ENCODE results near the gene SHROOM2. TPM values are rescaled to one million over a fixed set of nuclear protein-coding genes. Genes with fewer than 3 reads are reported as not detected.
"Not testable (repeated sequence)": the region's sequence is repeated elsewhere in the genome, so short reads cannot be mapped to it uniquely, and the experiment has no call there.

The SHROOM2 gene
- polyA plus RNA-seq, 1 donor = 7.0 TPM

DNA sequence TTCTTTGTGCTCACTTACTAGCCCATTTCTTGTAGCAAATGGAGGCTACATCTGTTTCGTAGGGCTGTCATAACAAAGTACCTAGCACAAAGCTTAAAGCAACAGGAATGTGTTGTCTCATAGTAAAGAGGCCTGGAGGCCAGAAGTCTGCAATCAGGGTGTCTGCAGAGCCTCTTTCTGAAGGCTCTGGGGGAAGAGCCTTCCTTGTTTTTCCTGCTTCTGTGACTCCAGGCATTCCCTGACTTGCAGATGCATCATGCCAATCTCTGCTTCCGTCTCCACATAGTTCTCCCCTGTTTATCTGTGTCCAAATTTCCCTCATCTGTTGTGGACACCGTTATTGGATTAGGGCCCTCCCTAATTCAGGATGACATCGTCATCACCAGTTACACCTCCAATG, 67.1 kb downstream of the SHROOM2 start:
- no peak overlapping the region for H3K27ac ChIP-seq (ENCODE audit: low read length)
- WGBS (ENCODE audit: insufficient coverage, low lambda C conversion rate) = no CpG with 5 or more reads among the region's 4 CpGs

DNA sequence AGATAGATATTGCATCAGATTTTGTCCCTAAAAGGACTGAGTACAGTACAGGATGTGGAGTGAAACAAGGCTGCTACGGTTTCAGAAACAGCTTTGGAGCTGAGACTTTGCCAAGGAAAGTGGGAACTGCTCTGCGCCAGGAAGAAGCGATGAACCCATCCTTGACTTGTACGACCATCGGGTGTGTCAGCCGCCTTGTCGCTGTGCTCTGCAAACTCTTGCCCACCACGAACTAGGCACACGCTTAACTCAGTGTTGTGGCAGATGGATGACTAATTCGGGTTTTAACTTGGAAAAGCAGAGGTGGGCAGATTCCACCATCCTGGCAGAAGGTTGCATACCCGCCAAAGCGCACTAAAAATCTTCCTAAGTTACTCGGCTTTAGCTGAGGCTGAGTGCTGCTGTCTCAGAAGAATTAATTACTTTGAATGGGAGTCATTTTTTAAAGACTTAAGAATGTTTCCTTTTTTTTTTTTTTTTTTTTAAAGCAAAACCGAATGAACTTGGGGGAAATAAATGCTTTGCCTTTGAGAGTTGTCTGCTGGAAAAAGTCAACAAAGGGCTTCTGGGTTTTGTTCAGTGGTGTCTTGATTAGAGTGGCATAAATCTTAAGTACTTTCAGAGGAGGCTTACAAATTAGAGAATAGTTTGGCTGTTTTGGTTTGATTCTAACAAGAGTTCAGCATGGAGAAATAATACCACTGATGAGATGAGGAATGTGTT, 69.5 kb downstream of the SHROOM2 start:
- no CpG with 5 or more reads among the region's 14 CpGs for WGBS (ENCODE audit: insufficient coverage, low lambda C conversion rate)

More for the DNA sequence above, 67.1 kb downstream of the SHROOM2 start:
- DNase-seq = no peak
- H3K36me3 ChIP-seq (ENCODE audit: control insufficient read depth, insufficient read depth, low read length) = no peaks in the 10 kb centered on the region
- H3K4me1 ChIP-seq (ENCODE audit: control insufficient read depth, insufficient read depth, low read length) = peaks cover 3% of the 10 kb centered on the region
- no peaks in the 10 kb centered on the region for H3K9me3 ChIP-seq (ENCODE audit: control insufficient read depth, low read depth, low read length)
- no peak overlapping the region for H3K4me3 ChIP-seq (ENCODE audit: low read length)
- H3K27me3 ChIP-seq (ENCODE audit: control insufficient read depth, insufficient read depth, low read length) = no peaks in the 10 kb centered on the region

DNA sequence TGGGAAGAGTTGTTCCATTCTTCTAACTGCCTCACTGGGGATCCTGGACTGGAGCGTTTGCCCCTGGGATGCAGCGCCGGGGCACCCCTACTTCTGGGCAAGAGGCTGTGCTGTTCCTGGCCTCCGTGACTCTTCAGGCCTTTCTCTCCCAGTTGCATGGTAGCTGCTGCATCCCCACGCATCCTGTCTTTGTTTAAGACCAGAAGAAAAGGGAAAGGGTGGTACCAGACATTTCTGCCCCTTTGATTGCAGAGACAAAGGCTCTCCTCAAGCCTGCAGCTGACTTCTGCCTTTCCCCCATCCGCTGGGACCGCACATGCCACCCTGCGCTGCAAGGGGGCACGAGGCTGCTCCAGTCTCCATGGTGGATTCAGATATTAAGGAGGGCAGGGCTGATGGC, 70.4 kb downstream of the SHROOM2 start:
- Histone ChIP-seq H3K4me3 (ENCODE audit: low read length) (no peak overlapping the region), H3K36me3 (ENCODE audit: control insufficient read depth, insufficient read depth, low read length) (no peaks in the 10 kb centered on the region), H3K4me1 (ENCODE audit: control insufficient read depth, insufficient read depth, low read length) (peaks cover 3% of the 10 kb centered on the region), H3K9me3 (ENCODE audit: control insufficient read depth, low read depth, low read length) (no peaks in the 10 kb centered on the region), H3K27me3 (ENCODE audit: control insufficient read depth, insufficient read depth, low read length) (no peaks in the 10 kb centered on the region), H3K27ac (ENCODE audit: low read length) (no peak overlapping the region)
- no peak for DNase-seq
- no CpG with 5 or more reads among the region's 9 CpGs for WGBS (ENCODE audit: insufficient coverage, low lambda C conversion rate)

More for the DNA sequence above, 69.5 kb downstream of the SHROOM2 start:
- Histone ChIP-seq H3K9me3 (ENCODE audit: control insufficient read depth, low read depth, low read length) (no peaks in the 10 kb centered on the region), H3K4me1 (ENCODE audit: control insufficient read depth, insufficient read depth, low read length) (peaks cover 3% of the 10 kb centered on the region), H3K27ac (ENCODE audit: low read length) (no peak overlapping the region), H3K36me3 (ENCODE audit: control insufficient read depth, insufficient read depth, low read length) (no peaks in the 10 kb centered on the region), H3K27me3 (ENCODE audit: control insufficient read depth, insufficient read depth, low read length) (no peaks in the 10 kb centered on the region), H3K4me3 (ENCODE audit: low read length) (no peak overlapping the region)
- DNase-seq = no peak

DNA sequence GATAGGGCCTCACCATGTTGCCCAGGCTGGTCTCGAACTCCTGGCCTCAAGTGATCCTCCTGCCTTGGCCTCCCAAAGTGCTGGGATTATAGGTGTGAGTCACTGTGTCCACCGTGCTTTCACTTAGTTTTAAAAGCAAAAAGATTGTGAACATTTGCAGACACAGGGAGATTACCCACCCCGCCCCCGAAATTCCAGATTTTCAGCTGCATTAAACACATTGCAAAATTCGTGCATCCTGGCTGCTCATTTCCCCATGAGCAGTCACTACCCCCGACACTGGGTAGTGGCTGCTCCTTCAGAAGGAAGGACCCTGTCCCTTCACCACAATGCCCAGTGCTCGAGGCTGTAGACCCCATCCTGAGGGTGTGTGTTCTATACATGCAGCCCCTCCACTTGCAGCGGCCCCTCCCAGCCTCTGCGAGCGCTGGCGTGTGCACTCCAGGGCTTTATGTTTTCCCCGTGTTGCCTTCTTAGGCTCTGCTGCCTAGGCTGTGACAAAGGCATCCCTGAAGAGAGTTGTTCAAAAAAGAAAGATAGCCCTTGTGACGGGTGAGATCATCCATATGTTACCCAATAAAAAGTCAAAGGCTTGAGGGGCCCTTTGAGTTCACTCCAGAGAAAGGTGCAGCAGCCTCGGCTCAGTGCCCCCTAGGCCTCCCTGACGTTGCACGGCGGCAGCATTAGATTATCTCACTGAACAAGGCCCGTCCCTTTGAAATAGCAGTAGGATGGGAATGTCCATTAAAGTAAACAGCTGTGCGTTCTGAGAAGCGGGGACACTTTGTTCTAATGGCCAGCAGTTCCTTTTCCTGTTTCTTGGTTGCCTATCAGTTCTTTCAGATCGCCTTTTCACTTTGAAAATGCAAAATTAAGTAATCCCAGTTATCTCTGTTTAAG, 71.6 kb downstream of the SHROOM2 start:
- WGBS (ENCODE audit: insufficient coverage, low lambda C conversion rate) = no CpG with 5 or more reads among the region's 21 CpGs
- peak; percentile 71 to 83 for DNase-seq
- H3K27ac ChIP-seq (ENCODE audit: low read length) = no peak overlapping the region
- H3K9me3 ChIP-seq (ENCODE audit: control insufficient read depth, low read depth, low read length) = no peaks in the 10 kb centered on the region
- no peaks in the 10 kb centered on the region for H3K36me3 ChIP-seq (ENCODE audit: control insufficient read depth, insufficient read depth, low read length)
- no peaks in the 10 kb centered on the region for H3K27me3 ChIP-seq (ENCODE audit: control insufficient read depth, insufficient read depth, low read length)
- no peak overlapping the region for H3K4me3 ChIP-seq (ENCODE audit: low read length)
- peaks cover 3% of the 10 kb centered on the region for H3K4me1 ChIP-seq (ENCODE audit: control insufficient read depth, insufficient read depth, low read length)

DNA sequence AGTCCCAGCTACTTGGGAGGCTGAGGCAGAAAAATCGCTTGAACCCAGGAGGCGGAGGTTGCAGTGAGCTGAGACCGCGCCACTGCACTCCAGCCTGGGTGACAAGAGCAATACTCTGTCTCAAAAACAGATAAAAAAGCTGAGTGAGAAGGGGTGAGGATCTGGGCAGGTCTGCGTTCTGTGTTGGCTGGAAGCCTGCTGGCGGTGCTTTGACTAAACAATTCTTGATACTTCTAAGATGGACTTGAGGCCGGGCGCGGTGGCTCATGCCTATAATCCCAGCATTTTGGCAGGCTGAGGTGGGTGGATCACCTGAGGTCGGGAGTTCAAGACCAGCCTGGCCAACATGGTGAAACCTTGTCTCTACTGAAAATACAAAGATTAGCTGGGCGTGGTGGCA, 72.5 kb downstream of the SHROOM2 start:
- not testable (repeated sequence) for H3K9me3 ChIP-seq (ENCODE audit: control insufficient read depth, low read depth, low read length); H3K4me3 ChIP-seq (ENCODE audit: low read length); H3K27me3 ChIP-seq (ENCODE audit: control insufficient read depth, insufficient read depth, low read length); H3K36me3 ChIP-seq (ENCODE audit: control insufficient read depth, insufficient read depth, low read length); H3K27ac ChIP-seq (ENCODE audit: low read length); DNase-seq; H3K4me1 ChIP-seq (ENCODE audit: control insufficient read depth, insufficient read depth, low read length)
- WGBS (ENCODE audit: insufficient coverage, low lambda C conversion rate) = no CpG with 5 or more reads among the region's 11 CpGs

DNA sequence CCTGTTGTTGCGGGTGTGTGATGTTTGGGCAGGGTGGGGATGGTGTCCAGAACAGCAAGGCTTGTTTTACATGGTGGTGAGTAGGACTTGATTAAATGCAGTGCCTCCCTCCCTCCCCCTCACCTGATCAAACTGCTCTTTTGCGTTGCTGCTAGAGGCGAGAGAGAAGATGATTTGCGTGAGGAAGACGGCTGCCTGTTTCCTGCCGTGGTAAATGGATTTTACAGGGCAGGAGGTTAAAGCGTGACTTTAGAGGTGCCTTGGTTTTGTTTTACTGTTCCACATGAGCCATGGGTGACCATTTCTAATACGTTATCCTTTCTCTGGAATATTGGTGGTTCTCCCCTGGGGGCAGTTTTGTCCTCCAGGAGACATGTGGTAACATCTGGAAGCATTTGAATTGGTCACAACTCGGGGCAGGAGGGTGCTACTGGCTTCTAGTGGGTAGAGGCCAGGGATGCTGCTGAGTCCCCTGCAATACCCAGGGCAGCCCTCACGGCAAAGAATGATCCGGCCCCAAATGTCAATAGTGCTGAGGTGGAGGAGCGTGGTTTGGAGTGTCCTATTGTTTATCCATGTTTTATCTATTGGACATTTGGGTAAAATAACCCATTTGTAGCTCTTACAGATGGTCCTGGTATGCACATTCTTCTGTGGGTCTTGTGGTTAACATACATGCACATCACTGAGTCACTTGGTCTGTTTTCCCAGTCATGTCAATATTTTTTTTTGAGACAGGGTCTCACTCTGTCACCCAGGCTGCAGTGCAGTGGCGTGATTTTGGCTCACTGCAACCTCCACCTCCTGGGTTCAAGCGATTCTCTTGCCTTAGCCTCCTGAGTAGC, 73.7 kb downstream of the SHROOM2 start:
- no peak overlapping the region for H3K27ac ChIP-seq (ENCODE audit: low read length)
- no peaks in the 10 kb centered on the region for H3K36me3 ChIP-seq (ENCODE audit: control insufficient read depth, insufficient read depth, low read length)
- H3K4me3 ChIP-seq (ENCODE audit: low read length) = no peak overlapping the region
- no peaks in the 10 kb centered on the region for H3K27me3 ChIP-seq (ENCODE audit: control insufficient read depth, insufficient read depth, low read length)
- no peak for DNase-seq
- H3K9me3 ChIP-seq (ENCODE audit: control insufficient read depth, low read depth, low read length) = no peaks in the 10 kb centered on the region
- WGBS (ENCODE audit: insufficient coverage, low lambda C conversion rate) = no CpG with 5 or more reads among the region's 14 CpGs
- H3K4me1 ChIP-seq (ENCODE audit: control insufficient read depth, insufficient read depth, low read length) = peaks cover 3% of the 10 kb centered on the region

DNA sequence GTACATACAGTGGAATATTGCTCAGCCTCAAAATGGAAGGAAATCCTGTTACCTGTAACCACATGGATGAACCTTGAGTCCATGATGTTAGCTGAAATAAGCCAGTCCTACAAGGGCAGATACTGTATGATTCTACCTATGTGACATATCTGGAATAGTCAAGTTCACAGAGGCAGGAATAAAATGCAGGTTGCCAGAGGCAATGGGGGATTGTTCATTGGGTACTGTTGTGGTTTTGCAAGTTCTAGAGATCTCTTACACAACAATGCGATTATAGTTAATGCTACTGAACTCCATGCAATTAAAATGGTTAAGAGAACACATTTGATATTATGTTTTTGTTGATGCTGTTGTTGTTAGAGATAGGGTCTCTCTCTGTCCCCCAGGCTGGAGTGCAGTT, 74.6 kb downstream of the SHROOM2 start:
- Histone ChIP-seq H3K27me3 (ENCODE audit: control insufficient read depth, insufficient read depth, low read length) (no peaks in the 10 kb centered on the region), H3K4me1 (ENCODE audit: control insufficient read depth, insufficient read depth, low read length) (peaks cover 3% of the 10 kb centered on the region), H3K9me3 (ENCODE audit: control insufficient read depth, low read depth, low read length) (no peaks in the 10 kb centered on the region), H3K27ac (ENCODE audit: low read length) (no peak overlapping the region), H3K4me3 (ENCODE audit: low read length) (no peak overlapping the region), H3K36me3 (ENCODE audit: control insufficient read depth, insufficient read depth, low read length) (no peaks in the 10 kb centered on the region)
- no peak for DNase-seq
- WGBS (ENCODE audit: insufficient coverage, low lambda C conversion rate) = no CpG with 5 or more reads among the region's 1 CpG

DNA sequence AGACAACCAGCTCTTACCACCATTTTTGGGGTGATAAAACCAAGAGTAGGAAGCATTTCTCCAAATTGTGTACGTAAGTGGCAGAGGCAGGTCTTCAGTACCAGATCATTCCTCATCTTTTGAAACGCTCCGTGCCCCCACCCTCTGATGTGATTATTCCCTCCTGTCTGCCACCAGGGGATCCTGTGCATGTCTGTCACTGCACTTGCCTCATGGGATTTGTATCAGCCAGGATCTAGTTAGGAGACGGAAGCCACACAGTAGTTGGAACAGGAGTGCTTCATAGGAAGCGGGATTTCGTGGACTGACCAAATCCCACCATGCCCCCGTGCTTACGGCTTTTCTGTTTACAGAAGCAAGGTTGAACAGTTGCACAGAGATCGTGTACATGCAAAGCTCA, 75.5 kb downstream of the SHROOM2 start:
- WGBS (ENCODE audit: insufficient coverage, low lambda C conversion rate) = no CpG with 5 or more reads among the region's 9 CpGs
- peaks cover 3% of the 10 kb centered on the region for H3K4me1 ChIP-seq (ENCODE audit: control insufficient read depth, insufficient read depth, low read length)
- no peaks in the 10 kb centered on the region for H3K36me3 ChIP-seq (ENCODE audit: control insufficient read depth, insufficient read depth, low read length)
- H3K4me3 ChIP-seq (ENCODE audit: low read length) = no peak overlapping the region
- H3K27ac ChIP-seq (ENCODE audit: low read length) = no peak overlapping the region
- no peaks in the 10 kb centered on the region for H3K27me3 ChIP-seq (ENCODE audit: control insufficient read depth, insufficient read depth, low read length)
- H3K9me3 ChIP-seq (ENCODE audit: control insufficient read depth, low read depth, low read length) = no peaks in the 10 kb centered on the region
- DNase-seq = no peak

DNA sequence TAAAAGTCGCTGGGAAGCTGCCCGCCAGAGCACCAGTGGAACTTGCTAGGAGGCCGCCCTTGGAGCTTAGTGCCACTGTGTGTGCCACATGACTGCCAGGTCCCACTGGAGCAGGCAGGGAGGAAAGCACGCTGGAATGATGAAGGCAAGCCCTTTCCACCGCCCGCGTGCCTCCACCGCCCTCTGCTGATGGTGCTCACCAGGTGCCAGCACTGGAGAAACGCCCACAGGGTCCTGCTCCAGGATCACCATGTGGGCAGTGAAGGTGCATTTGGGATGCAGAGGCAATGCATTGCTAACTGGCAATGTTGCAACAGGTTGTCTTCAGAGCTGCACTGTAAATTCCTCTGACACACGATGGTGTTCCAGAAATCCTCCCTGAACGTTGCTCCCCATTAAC, 76.3 kb downstream of the SHROOM2 start:
- no peak for DNase-seq
- H3K27ac ChIP-seq (ENCODE audit: low read length) = no peak overlapping the region
- no peaks in the 10 kb centered on the region for H3K27me3 ChIP-seq (ENCODE audit: control insufficient read depth, insufficient read depth, low read length)
- no peaks in the 10 kb centered on the region for H3K9me3 ChIP-seq (ENCODE audit: control insufficient read depth, low read depth, low read length)
- no peaks in the 10 kb centered on the region for H3K36me3 ChIP-seq (ENCODE audit: control insufficient read depth, insufficient read depth, low read length)
- no CpG with 5 or more reads among the region's 11 CpGs for WGBS (ENCODE audit: insufficient coverage, low lambda C conversion rate)
- H3K4me3 ChIP-seq (ENCODE audit: low read length) = no peak overlapping the region
- peaks cover 3% of the 10 kb centered on the region for H3K4me1 ChIP-seq (ENCODE audit: control insufficient read depth, insufficient read depth, low read length)

DNA sequence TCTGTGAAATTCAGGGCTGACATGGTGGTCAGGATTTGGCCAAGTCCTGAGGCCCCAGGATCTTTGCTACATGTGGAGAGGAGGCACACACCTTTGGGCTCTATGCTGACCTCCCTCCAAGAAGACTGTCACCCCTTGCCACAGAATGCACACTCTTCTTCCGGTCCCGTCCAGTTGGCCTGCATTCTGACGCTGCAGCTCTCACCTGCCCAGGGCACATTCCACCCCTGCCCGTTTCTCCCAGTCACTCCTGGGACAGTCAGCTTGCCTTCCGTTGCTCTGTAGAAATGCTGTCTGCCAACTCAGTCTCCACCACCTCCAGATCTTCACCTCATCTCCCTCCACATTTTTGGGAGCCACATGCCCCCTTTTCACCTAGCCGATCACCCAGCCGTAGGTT, 76.7 kb downstream of the SHROOM2 start:
- H3K27me3 ChIP-seq (ENCODE audit: control insufficient read depth, insufficient read depth, low read length) = no peaks in the 10 kb centered on the region
- no CpG with 5 or more reads among the region's 7 CpGs for WGBS (ENCODE audit: insufficient coverage, low lambda C conversion rate)
- no peak overlapping the region for H3K4me3 ChIP-seq (ENCODE audit: low read length)
- no peaks in the 10 kb centered on the region for H3K4me1 ChIP-seq (ENCODE audit: control insufficient read depth, insufficient read depth, low read length)
- H3K9me3 ChIP-seq (ENCODE audit: control insufficient read depth, low read depth, low read length) = no peaks in the 10 kb centered on the region
- H3K36me3 ChIP-seq (ENCODE audit: control insufficient read depth, insufficient read depth, low read length) = no peaks in the 10 kb centered on the region
- H3K27ac ChIP-seq (ENCODE audit: low read length) = no peak overlapping the region
- no peak for DNase-seq
